ENCODE data around the gene ARRDC4.

Gene ARRDC4, protein sequence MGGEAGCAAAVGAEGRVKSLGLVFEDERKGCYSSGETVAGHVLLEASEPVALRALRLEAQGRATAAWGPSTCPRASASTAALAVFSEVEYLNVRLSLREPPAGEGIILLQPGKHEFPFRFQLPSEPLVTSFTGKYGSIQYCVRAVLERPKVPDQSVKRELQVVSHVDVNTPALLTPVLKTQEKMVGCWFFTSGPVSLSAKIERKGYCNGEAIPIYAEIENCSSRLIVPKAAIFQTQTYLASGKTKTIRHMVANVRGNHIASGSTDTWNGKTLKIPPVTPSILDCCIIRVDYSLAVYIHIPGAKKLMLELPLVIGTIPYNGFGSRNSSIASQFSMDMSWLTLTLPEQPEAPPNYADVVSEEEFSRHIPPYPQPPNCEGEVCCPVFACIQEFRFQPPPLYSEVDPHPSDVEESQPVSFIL

DNA sequence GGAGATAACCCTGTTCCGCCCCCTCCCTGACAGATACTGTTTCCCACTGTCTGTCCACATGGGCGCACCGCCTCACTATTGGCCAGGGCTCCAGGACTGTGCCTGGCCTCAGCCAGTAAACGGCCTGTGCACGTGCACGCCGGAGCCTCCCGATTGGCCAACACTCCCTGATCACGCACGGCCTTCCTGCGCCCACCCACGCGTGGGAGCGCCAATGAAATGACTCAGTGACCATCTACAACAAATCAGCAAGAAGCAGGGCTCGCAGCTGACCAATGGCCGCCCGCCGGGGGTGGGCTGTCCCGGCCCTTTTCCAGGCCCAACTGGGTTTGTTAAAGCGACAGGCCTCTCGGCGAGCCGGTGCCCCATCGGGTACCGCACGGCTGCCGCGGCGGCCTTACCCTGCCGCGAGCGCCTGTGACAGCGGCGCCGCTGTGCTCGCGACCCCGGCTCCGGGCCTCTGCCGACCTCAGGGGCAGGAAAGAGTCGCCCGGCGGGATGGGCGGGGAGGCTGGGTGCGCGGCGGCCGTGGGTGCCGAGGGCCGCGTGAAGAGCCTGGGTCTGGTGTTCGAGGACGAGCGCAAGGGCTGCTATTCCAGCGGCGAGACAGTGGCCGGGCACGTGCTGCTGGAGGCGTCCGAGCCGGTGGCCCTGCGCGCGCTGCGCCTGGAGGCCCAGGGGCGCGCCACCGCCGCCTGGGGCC, at the start of gene ARRDC4:
Gene ARRDC4 (plus strand): TSS at position 340 of the 703 bp plus-strand sequence. CDS start 159 bp downstream, at position 499.
- DNase-seq, result peak; percentile 99

DNA sequence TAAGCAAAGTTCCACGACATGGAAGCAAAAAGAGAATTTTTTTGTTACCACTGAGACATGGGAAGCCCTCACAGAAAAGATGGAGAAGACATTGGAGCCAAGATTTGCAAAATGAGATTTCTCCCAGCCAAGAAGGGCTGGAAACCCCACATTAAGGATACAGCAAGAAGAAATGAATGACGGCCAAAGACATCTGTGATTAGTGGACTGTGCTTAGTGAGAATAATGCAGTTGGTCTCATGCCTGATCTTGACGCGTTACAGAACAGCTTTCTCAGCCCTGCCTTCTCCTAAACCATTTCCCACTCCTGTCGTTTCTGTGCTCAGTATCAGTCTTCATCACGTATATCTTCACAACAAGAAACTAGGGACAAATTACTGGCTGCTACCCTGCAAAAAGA, 45.8 kb upstream of the ARRDC4 start:
- DNase-seq, result no peak

DNA sequence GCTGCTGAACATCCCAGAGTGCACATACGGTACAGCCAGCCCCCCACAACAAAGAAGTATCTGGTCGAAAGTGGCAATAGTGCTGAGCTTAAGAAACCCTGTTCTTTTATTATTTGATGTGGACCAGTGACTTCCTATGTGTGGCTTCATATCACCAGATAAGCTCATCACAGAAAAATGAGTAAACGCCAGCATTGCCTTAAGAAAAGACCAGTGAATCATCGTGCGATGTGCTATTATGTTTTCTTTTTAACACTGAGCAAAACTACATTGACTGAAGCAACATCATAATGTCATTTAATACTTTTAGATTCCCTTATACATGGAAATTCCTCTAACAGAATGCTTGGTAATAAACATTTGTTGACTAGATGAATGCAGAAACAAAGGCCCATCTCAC, 45.2 kb upstream of the ARRDC4 start:
- DNase-seq, result no peak

DNA sequence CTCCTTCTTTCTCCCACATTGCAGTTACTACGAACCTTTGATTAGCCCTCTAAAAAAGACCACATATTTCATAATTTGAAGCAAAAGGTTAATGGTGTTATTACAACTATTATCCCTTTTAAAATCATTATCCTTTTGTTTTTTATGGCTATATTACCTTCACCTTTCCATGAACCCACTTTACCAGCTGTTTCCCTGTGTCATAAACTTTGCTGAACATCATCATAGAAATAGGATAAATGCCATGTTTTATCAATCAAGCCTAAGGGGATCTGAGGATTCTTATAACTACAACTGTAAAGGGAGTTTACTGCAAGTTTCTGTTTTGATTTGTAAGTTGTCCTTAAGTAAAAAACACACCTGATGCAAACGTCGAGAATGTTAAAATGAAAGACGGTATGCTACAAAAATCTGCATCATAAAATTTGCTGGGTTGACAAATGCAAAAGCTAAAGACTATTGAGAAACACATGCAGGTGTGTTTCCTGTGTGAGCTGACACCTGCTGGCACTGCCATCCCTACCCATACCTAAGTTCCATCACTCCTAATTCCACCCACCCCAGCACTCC, 39.1 kb upstream of the ARRDC4 start:
- DNase-seq, result no peak

DNA sequence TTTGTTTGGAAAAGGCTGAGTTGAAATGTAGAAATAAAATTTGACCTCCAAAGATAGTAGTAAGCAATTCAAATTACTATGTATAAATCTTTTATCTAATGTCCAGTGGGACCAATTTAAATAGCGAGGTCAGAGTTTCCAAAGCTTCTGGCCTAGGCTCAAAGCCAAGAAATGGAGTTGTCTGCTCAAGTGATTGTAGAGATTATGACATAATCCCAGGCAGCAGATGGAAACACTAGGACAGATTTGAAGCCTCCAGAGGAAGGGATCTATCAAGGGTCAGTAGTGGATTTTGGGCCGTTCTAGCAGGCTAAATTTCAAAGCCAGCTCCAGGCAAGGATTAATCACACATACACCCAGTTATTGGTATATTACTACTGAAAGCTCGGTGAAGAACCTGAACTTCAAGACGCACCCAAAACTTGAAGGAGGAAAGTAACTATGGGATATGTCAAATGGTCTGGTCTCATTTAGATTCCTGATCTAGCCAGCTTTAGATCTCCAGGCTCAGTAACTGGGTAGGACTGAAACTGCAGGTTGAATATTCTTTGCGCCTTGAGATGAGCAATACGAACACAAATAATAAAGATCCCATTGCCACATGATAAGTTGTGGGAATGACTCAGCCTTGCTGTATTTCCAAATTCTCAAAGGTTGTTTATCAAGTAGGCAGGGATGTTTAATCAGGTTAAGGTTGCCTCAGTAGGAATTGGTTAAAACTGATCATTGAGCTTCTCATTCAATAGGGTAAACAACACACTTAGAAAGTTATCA, 30.9 kb upstream of the ARRDC4 start:
- peak; percentile 87 for DNase-seq

DNA sequence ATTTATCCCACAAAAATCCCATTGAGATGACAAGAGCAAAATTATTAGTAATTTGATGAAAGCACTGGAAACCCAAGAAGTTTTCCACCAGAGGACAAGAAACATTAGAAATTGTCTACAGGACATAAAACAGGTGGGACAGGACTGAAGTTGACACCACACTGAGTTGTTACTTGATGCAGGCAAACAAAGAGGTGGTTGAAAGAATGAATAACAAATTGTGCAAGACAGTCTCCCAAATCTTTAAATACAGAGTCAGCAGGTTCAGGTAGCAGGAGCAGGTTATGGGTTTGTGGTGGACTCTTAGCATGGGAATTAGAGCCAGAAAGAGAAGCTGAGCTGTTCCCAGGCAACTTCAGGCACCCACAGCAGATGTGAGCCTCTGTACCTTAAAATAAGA, 30.3 kb upstream of the ARRDC4 start:
- DNase-seq, result no peak

DNA sequence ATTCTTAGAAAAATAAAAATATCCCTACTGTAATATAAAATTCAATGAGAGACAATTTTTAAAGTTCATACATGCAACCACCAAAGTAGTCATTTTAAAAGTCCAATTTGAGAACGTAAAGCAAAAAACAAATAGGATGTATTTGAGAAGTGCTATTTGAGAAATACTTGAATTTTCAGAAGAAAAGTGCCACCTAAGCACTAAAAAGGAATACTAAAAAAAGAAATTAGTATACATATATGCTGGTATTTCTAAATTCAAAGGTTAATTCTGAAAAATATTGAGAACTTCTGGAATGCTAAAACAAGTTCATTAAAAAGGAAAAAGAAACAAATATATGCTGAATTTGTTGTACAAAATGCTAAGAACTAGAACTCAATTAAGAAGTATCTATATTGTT, 29.2 kb upstream of the ARRDC4 start:
- no peak for DNase-seq

DNA sequence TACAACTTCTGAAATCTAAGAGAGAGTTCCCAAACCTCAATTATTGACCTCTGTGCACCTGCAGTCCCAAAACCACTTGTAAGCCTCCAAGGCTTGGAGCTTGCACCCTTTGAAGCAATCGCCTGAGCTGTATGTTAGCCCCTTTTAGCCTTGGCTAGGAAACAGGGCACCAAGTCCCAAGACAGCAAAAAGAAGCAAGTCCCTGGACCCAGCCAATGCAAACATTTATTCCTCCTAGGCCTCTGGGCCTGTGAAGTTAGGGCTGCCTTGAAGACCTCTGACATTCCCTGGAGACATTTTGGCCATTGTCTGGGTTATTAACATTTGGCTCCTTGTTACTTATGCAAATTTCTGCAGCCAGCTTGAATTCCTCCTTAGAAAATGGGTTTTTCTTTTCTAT, 26.9 kb upstream of the ARRDC4 start:
- DNase-seq, result no peak

DNA sequence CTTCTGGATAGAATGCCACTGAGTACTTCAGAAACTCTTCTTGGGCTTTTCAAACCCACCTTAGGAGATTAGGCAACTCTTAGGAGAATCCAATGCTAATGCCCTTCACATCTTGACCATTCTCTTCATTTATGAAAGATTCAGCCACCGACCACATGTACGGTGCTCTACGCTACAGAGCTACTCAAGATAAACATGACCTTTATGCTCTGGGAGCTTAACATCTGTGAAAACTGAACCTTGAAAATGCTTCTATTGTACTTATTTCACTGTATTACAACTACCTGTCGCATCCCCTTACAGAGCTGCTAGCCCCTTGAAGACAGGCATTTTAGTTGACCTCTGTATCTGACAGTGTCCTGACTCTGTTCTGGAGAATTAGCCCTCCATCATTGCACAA, 19.5 kb upstream of the ARRDC4 start:
- DNase-seq, result no peak

DNA sequence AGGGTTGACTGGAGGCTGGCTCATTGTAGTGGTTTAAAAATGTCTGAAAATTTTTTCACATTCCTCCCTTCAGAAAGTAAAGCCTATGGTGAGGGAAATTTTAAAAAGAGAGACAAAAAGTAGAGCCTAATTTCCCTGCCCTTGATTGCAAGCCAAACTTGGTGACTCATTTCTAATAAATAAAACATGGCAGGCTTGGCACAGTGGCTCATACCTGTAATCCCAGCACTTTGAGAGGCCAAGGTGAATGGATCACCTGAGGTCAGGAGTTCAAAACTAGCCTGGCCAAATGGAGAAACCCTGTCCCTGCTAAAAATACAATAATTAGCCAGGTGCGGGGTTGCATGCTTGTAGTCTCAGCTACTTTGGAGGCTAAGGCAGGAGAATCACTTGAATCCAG, 18.9 kb upstream of the ARRDC4 start:
- no peak for DNase-seq

DNA sequence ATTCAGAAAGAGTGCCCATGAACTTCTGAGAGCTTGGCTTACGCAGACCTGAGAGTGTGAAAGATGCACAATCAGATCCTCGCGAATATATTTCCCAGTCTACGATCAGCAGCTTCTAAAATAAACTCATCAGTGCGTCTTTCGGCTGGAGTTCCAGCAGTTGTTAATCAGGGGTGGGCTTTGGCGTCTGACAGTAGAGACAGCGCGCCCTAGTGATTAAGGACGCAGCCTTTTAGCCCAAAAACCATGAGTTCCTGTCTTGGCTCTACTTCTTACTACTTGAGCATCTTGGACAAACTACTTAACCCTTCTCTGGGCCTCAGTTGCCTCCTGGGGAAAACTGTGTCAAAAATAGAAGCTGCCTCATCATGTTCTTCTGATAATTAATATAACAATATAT, 15.8 kb upstream of the ARRDC4 start:
- DNase-seq, result no peak

DNA sequence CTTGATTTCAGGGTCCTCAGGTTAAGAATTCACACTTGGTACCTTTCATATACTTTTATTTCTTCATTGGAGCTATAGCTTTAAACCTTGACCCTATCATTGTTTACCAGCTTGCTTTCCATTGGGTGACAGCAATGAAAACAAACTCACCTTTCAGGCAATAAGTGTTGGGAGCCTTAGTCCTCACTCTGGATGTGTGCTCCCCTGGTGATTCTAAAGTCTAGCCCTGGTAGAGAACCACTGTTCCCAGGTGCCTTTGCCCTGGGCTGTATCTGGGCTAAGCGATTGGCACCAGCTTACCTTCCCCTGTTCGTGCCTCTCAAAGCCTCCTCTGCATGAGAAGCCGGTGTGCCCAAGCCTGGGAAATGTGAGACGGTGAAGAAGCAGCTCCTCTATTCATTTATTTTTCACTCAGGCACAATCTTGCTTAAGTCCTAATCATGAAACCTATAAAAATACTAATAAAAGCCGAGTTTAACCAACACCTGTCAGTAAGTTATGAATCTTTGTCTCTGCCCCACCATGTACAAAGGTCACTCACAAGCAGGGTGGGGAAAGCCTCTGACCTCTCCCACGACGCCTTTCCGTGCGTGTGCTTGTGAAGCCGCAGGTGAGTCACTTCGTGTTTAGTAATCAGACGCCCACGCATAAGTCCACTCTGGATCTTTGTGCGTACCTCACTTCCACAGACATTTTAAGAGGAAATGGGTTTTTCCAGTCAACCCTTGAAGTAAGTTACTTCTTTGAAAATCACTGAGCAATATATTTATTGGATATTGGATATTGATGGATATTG, 12.8 kb upstream of the ARRDC4 start:
- DNase-seq, result no peak

DNA sequence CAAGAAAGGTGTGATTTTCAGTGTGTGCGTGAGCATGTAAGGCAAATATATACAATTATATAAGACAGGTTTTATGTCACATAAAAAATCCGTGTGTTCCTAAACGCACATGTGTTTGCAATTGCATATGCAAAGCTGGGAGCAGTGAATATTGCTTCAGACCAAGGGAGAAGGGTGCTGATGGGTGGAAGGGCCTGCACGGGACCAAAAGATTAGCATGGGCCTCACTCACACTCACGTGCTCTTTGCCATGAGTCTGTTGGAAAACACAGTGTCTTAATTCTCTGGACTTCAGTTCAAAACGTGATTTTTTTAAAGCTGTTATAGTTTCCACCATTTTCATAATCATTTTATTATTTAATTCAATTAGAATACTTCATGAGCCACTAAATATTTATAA, 7.2 kb upstream of the ARRDC4 start:
- no peak for DNase-seq

DNA sequence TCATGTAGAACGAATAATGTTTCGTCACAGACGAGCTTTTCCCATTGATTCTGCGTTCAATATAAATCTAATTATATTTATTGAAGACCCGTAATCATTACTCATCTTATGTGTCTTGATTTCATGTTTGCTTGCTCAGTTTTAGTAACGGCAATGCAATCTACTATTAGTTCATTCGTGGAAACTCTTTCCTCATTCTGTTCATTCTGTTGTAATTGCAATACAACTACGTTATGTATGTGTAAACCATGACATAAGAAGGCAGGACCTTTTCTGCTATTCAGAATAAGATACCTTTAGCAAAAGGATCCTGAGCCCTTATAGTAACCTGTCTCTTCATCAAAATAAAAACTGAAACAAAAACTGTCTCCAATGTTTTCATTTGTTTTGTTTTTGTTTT, 6.8 kb upstream of the ARRDC4 start:
- DNase-seq, result no peak

DNA sequence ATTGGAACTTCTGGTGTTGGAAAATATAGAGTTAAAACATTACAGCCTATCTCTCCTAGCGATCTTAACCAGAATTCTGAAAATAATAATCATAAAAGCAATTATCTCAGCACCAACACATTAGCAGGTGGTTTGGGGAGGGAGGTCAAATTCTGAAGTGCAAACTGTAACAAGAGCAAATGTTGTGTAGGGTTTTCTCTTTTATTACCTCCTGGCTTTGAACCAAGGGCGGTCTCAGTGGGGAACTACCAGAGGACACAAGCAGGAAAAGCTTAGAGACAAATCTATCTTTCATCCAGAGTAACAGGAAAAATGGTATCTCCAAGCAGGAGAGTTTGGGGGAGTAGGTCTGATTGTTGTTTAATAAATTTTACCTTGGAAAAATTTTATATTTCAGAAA, 5.5 kb upstream of the ARRDC4 start:
- no peak for DNase-seq

DNA sequence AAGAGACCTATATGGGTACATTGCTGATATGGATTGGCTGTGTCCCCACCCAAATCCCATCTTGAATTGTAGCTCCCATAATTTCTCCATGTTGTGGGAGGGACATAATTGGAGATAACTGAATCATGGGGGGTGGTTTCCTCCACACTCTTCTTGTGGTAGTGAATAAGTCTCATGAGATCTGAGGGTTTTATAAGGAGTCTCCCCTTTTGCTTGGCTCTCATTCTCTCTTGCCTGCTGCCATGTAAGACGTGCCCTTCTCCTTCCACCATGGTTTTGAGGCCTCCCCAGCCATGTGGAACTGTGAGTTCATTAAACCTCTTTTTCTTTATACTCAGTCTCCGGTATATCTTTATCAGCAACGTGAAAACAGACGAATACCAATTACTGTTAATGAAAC, 5.0 kb upstream of the ARRDC4 start:
- DNase-seq, result no peak

DNA sequence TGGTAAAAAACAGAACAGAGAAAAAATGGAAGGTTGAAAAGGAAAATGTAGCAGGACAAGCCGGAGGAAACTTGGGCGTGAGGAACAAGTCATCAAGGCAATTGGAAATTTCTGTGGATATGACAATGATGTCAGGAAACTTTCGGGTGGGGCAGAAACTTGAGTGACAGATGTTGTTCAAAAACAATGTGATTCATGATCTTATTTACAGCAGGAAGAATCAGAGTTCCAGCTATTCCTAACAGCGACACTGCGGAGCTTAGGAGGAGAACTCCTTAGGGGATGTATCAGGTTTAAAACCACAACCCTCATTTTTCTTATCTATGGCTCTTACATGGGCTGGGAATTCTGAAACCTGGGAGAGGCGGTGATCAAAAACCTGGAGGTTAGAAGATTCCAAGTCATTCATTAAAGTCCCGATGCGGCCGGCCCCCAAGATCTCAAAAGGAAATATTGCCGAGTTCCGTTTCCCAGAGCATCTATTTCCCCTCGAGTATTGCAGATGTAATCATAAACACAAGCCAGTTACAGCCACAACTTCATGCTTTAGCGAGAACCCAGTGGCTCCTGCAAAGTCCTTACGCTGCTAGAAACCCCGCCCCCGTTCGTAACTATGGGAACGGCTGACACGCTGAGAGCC, 659 bp upstream of the ARRDC4 start:
- no peak for DNase-seq

DNA sequence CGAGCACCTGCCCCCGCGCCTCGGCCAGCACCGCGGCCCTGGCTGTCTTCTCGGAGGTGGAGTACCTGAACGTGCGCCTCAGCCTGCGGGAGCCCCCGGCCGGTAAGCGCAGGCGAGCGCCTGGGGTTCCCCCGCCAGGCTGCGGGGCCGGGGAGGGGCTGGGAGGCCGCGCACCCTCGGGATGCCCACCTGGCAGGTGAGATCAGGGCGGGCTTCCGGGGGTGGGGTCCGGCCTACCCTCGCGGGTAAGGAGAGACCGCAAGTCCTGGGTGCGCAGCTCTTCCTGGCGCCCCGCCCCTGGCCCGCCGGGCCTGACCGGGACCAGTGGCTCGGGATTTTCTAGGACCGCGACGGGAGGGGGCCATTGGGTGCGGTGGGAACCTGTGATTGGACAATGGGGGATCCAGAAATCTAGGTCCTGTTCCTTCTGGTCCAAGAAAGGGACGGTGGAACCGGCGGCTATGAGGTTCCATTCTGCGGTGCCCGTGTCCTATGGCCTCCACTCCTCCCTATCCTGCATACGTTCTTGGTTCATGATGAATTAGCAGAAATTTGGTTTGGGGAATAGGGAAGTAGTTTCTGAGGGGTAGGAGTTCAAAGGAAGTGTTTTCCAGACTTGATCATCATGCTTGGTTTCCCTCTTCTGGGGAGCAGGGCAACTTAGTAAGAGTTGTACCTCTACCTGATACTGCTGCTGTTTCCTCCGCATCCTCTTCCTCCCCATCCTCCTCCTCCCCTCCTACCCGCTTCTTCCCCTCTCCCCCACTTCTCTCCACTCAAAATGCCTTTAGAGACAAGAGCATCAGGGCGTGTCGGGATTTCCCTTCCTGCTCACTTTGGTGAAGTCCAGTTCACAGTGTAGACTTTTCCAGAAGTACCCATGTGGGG, 808 bp downstream of the ARRDC4 start:
- no peak for DNase-seq

DNA sequence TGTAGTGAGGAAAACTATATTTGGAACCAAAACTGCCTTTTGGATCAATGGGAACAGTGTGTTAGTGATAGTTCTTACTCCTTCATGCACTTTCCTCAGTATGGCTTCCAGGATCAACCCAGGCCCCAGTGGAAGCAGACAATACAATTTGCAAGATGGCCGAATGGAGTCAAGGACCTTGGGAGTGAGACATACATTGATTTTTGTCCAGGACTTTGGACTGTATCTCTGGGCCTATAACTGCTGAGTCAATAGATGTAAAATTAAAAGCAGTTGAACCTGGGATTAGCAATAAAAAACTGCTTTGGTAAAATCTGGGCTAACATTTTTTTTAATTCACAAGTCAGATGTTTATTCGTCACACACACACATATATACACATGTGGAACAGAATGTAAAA, 1.8 kb downstream of the ARRDC4 start:
- no peak for DNase-seq

DNA sequence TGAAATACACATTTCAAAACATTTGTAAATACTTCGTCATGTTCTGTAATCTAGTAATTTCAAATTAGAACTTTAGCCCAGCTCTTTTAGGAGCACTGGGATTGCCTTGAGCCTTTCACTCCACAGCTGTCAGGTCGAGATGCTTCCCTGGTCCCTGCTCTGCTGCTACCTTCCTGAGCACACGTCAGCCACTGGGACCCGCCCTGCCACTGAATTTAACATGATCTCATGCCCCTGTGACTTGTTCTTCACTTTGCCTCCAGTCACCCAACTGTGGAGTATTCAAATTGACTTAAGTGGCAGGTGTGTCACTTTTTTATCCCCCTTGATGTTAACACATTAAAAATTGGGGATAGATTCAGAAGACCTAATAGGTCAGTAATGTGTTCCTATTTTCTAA, 3.3 kb downstream of the ARRDC4 start:
- no peak for DNase-seq

DNA sequence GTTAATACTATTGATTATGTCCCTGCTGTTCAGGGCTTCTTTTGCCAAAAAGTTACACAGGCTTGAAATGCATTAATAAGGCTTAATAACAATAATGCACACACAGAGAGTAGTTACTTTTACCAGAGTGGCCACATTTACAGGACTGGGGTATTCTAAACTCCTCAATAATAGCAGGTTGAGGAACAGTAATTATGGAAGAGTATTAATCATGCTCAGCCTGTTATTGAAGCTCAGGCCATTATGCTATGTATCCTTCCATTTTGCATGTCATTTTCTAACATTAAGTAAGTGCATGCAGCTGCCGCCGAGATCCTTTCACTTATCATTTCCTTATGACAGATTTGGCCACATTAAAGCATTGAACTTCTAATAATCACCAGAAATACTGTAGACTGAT, 5.7 kb downstream of the ARRDC4 start:
- DNase-seq, result no peak
